Colon (tissue), 2 donors: ENCODE data around the gene RANBP10.

Experiments used
- FAIRE-seq: peaks from 2 replicates; lab custom pipeline; 2012; peaks lifted over from hg19 to GRCh38; lab: Jason Lieb, UNC
- donor health status: control.
- donor health status: control.

The RANBP10 gene

DNA sequence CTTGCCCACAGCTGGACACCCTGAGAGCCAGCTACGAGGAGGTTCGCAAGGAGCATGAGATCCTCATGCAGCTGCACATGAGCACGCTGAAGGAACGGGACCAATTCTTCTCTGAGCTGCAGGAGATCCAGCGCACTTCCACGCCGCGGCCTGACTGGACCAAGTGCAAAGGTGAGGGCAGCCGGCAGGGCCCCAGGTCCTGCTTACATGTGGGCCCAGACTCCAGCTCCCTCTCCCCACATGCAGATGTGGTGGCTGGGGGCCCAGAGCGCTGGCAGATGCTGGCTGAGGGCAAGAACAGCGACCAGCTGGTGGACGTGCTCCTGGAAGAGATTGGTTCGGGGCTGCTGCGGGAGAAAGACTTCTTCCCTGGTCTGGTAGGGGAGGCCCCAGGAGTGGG, 19.5 kb upstream of the RANBP10 start:
- no peak for FAIRE-seq

GRCh38 chr16:67825119-67825518, 18.8 kb upstream of the RANBP10 start:
- FAIRE-seq, result no peak

DNA sequence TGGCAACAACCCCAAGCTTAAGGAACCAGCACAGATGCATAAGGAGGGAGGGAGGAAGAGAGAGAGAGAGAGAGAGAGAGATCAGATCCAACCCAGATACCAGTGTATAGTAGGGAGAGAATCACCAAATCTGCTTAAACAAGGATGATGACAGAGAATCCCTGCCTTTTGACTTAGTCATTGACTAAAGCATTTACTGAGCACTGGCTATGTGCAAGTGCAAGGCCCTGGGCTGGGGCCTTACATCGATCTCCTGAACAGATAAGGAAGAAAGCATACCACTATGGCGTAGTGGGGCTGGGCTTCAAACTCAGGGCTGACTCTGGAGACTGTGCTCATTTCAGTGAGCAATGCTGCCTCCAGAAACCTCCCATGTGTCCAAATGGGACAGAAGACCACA, 16.2 kb upstream of the RANBP10 start:
- no peak for FAIRE-seq

DNA sequence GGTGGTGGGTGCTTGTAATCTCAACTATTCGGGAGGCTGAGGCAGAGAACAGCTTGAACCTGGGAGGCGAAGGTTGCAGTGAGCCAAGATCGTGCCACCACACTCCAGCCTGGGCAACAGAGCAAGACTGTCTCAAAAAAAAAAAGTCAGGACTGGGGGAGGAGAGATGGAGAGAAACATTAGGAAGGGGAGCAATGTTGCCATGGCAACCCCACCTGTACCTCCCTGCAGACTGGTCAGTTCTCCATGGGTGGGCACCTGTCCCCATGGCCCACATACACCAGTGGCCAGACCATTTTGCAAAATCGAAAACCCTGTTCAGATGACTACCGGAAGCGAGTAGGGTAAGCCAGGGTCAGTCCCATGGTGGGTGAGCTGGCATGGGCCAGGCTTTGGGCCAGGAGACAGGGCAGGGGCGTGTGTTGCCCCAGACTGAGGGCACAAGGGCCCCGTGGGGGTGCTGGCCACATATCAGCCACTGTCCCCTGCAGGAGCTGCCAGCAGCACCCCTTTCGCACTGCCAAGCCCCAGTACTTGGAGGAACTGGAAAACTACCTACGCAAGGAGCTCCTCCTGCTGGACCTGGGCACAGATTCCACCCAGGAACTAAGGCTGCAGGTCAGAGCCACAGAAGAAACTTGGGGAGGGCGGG, 14.4 kb upstream of the RANBP10 start:
- no peak for FAIRE-seq

- FAIRE-seq, result no peak
Measured at GRCh38 chr16:67814567-67814966, 8.2 kb upstream of the RANBP10 start.

GRCh38 chr16:67811899-67812298, 5.5 kb upstream of the RANBP10 start:
- FAIRE-seq, result no peak

DNA sequence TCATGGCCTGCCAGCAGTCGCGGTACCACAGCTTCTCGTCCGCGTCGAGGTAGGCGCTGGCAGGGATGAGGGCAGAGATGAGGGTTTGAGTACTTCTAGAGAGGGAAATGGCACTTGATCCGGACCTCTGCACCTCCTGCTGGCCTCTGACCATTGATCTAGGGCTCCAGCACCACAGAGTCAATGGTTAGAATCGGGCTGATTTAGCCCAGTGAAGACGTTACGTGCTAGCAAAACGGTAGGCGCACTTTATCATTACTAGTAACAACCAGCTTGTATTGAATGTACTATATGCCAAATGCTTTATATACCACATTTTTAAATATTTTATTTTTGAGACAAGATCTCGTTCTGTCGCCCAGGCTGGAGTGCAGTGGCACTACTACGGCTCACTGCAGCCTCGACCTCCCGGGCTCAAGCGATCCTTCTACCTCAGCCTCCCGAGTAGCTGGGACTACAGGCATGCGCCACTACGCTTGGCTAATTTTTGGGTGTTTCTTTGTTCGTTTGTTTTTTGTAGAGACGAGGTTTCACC, 855 bp upstream of the RANBP10 start:
- FAIRE-seq, result no peak

- no peak for FAIRE-seq
Measured at GRCh38 chr16:67805718-67806427, 487 bp downstream of the RANBP10 start.

DNA sequence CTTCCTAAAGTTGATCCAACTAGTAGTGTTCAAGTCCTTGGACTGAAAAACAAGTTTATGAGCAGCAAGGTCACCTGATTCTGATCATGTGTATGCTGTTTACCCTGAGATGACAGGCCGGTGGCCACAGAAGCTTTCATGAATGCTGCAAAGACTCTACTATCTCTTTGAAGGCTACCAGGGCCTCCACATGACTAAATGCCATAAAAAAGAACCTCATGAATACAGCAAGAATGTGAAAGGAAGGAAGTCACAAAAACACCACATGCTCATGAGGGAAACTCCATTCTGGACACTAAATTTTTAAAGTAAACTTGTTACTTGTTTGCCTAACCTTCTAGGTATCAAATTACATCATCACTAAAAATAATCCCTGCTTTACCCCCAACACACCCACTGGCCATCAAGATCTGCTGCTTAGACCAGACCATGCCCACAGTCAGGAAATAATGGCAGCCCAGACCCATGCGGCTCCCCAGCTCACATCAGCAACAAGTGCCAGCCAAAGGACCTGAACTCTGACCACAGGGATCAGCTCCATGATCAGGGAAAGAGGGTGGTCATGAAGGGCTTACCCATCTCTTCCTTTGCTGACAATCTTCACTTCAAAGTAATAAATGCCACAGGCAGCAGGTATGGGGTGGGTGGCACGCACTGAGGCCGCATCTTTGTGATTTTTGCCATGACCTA, 1.4 kb downstream of the RANBP10 start:
- FAIRE-seq, result no peak

GRCh38 chr16:67803894-67804293, 2.5 kb downstream of the RANBP10 start:
- no peak for FAIRE-seq

DNA sequence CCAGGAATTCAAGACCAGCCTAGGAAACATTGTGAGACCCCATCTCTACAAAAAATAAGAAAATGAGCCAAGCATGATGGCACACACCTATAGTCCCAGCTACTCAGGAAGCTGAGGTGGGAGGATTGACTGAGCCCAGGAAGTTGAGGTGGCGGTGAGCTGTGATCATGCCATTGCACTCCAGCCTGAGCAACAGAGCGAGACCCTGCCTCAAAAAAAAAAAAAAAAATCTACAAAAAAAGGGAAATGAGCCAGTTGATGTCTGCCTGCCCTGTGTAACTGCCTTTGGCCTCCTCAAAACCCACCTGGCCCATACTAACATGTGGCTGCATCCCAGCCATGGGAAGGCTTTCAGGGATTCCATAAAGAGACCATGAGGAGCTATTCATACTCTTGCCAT, 4.5 kb downstream of the RANBP10 start:
- no peak for FAIRE-seq

DNA sequence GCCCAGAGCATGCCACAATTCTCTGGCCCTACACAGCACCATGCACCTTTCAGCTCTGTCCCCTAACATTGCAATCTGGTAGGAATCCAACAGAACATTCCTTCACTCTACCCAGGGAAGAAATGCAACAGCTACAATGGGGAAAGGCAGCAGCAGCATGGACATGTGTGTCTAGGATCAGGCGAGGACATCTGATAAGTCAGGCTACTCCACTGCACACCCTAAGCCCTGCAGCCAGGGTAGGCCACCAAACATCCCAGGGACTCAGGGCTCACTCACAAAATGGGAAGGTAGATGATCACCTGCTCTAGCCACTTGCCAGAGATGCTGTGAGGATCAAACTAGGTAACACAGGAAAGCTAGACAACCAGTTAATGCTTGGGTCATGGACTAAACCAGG, 5.1 kb downstream of the RANBP10 start:
- FAIRE-seq, result no peak

DNA sequence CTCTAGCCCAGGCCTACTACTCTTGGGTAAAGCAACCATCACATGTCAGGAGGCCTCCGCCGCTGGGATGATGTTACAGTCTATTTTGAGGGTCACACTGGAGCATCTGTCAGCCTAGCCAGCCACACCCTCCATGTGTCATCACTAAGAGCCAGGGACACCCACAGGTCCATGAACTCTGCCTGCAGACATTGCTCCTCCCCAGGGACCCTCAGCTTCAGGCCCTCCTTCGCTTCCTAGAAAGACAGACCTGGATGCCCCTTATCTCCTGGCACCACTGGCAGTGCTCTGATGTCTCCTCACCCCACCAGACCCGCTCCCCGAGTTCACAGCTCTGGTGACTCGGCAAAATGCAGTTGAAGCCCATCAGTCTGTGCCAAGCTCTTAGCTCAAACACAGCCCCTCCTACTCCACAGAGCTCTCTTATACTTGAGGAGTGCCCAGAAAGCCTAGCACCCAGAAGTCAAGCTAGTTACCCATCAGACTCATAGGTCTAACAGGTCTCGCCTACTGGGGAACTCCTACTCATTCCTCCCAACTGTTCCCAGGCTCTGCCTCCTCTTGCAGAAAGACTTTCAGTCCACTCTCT, 5.9 kb downstream of the RANBP10 start:
- FAIRE-seq, result no peak

GRCh38 chr16:67796099-67796718, 10.2 kb downstream of the RANBP10 start:
- FAIRE-seq, result no peak

- FAIRE-seq, result no peak
Measured at GRCh38 chr16:67790071-67790470, 16.3 kb downstream of the RANBP10 start.

- no peak for FAIRE-seq
Measured at GRCh38 chr16:67786491-67786890, 19.9 kb downstream of the RANBP10 start.

DNA sequence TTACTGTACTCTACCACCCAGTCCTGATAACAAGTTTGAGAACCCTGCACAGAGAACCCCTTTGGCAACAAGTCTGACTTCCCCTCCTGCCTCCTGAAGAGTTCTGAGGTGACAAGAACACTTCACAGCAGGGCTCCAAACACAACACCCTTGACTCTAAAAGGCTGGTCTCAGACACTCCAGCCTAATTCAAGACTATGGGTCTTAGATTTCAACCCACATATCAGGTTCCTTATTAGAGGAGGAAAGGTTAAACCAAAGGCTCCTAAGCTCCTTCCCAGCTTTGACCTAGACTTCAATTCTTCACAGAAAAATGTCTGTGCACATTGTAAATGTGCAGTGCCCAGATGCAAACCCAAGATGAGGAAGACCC, 23.0 kb downstream of the RANBP10 start:
- FAIRE-seq, result no peak

DNA sequence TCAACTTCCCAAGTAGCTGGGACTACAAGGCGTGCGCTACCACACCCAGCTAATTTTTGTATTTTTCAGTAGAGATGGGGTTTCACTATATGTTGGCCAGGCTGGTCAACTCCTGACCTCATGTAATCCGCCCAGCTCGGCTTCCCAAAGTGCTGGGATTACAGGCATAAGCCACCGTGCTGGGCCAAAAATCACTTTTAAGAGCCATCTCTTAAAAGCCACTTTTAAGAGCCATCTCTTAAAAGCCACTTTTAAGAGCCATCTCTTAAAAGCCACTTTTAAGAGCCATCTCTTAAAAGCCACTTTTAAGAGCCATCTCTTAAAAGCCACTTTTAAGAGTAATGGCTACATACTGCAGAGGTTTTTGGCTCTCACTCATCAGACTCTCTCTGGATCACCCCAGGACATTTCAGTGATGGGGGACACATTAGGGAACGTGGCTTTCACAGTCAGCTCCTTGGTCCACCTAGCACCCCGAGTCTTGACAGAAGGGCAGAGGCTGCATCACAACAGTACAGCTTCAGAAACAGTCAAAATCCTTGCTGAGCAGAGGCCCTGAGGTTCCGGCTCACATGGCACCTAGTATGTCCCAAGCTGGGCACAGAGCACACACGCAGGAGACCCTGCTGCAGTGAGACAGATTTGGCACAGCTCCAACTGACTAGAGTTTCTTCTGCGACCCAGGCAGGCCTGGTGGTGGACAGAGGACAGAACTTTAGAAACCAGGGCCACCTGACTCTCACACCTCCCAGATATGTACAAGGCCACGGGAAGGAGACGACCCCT, 23.6 kb downstream of the RANBP10 start:
- FAIRE-seq, result no peak

GRCh38 chr16:67781565-67781921, 24.8 kb downstream of the RANBP10 start:
- no peak for FAIRE-seq

GRCh38 chr16:67780847-67781564, 25.4 kb downstream of the RANBP10 start:
- no peak for FAIRE-seq
